Osteoblast (primary cell): ENCODE measurements around the gene SIPA1L3. TPM values are rescaled to one million over a fixed set of nuclear protein-coding genes. Genes with fewer than 3 reads are reported as not detected.
A peak's percentile ranks its signal among the peaks of the same experiment; 100 is the strongest.

Experiments used
- DNase-seq: peaks from one replicate; pipeline ENCODE4 v3.0.0; 2011; ENCODE audit warnings: low spot score, mixed read lengths; ENCODE audit not compliant: insufficient read length; ENCODE audit errors: missing footprints
- H2AFZ ChIP-seq: 2 replicates; pipeline ENCODE4 v1.6.0; 2011; ENCODE audit warnings: mild to moderate bottlenecking, low read length
- H3K27ac ChIP-seq: 2 replicates; pipeline ENCODE4 v1.5.1; 2011; ENCODE audit warnings: mild to moderate bottlenecking, low read depth, low read length, moderate library complexity
- H3K27me3 ChIP-seq: 2 replicates; pipeline ENCODE4 v1.6.0; 2012; ENCODE audit warnings: mild to moderate bottlenecking, control low read depth, inconsistent platforms, low read length, moderate library complexity; ENCODE audit not compliant: insufficient read depth
- H3K36me3 ChIP-seq: 2 replicates; pipeline ENCODE4 v1.5.1; 2011; ENCODE audit warnings: mild to moderate bottlenecking, low read length, control low read depth, moderate library complexity; ENCODE audit not compliant: insufficient read depth
- H3K4me1 ChIP-seq: 2 replicates; pipeline ENCODE4 v1.5.1; 2011; ENCODE audit warnings: mild to moderate bottlenecking, low read length, control low read depth, moderate library complexity; ENCODE audit not compliant: insufficient read depth
- H3K4me2 ChIP-seq: 2 replicates; pipeline ENCODE4 v1.6.0; 2011; ENCODE audit warnings: mild to moderate bottlenecking, low read length; ENCODE audit not compliant: insufficient read depth
- H3K4me3 ChIP-seq: fragments of 200-600 bp; sonication (generic); 3 replicates; pipeline ENCODE4 v1.5.1; 2012; ENCODE audit warnings: mild to moderate bottlenecking, low read length, inconsistent platforms; ENCODE audit not compliant: insufficient read depth
- H3K79me2 ChIP-seq: 2 replicates; pipeline ENCODE4 v1.6.0; 2012; ENCODE audit warnings: mild to moderate bottlenecking, low read length, control low read depth, inconsistent platforms; ENCODE audit not compliant: insufficient read depth
- H3K9me3 ChIP-seq: 2 replicates; pipeline ENCODE4 v1.5.1; 2011; ENCODE audit warnings: low read depth, low read length, control low read depth
- H4K20me1 ChIP-seq: 2 replicates; pipeline ENCODE4 v1.6.0; 2012; ENCODE audit warnings: mild to moderate bottlenecking, low read length, control low read depth; ENCODE audit not compliant: insufficient read depth
- total RNA-seq: library from RNA; depleted of rRNA; stranded (reverse); fragments of >200 nt; gene quantifications from 2 replicates; pipeline ENCODE4 v1.2.3, GENCODE V29; 2012
- TF ChIP-seq, protein P1 (sequence below): IDR thresholded peaks from 2 replicates; pipeline ENCODE4 v1.5.1; 2011; ENCODE audit warnings: mild to moderate bottlenecking, low read depth, low read length, moderate library complexity; ENCODE audit errors: extremely low read depth

The SIPA1L3 gene
- total RNA-seq, 1 donor = 17.4 TPM

DNA sequence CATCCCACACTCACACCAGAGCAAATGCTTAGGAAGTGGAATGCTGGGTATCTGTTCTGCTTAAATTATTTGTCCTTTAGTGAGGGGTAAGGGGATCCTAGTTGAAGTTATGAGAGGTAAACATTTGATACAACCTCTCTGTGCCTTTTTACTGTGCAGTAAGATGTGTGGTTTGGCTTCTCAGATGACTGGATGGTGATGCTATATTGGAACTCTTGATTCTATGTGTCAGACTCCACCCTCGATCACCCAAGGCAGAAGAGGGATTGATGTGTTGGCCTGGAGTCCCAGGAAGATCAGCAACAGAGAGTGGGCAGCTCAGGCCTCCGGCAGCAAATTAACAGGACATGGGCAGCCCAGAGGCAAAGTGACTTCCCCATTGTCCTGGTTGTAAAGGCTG is 66.7 kb downstream of the SIPA1L3 start:
- Histone ChIP-seq H3K9me3 (peaks cover 4% of the 10 kb centered on the region), H4K20me1 (no peaks in the 10 kb centered on the region), H2AFZ (no peak overlapping the region), H3K36me3 (no peaks in the 10 kb centered on the region), H3K4me3 (no peak overlapping the region), H3K79me2 (peaks cover 97% of the 10 kb centered on the region), H3K27ac (peak overlapping the region; percentile 18), H3K4me1 (peaks cover 11% of the 10 kb centered on the region), H3K4me2 (no peak overlapping the region), H3K27me3 (no peaks in the 10 kb centered on the region)
- TF ChIP-seq, protein P1, sequence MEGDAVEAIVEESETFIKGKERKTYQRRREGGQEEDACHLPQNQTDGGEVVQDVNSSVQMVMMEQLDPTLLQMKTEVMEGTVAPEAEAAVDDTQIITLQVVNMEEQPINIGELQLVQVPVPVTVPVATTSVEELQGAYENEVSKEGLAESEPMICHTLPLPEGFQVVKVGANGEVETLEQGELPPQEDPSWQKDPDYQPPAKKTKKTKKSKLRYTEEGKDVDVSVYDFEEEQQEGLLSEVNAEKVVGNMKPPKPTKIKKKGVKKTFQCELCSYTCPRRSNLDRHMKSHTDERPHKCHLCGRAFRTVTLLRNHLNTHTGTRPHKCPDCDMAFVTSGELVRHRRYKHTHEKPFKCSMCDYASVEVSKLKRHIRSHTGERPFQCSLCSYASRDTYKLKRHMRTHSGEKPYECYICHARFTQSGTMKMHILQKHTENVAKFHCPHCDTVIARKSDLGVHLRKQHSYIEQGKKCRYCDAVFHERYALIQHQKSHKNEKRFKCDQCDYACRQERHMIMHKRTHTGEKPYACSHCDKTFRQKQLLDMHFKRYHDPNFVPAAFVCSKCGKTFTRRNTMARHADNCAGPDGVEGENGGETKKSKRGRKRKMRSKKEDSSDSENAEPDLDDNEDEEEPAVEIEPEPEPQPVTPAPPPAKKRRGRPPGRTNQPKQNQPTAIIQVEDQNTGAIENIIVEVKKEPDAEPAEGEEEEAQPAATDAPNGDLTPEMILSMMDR = no peak
- no peak for DNase-seq

DNA sequence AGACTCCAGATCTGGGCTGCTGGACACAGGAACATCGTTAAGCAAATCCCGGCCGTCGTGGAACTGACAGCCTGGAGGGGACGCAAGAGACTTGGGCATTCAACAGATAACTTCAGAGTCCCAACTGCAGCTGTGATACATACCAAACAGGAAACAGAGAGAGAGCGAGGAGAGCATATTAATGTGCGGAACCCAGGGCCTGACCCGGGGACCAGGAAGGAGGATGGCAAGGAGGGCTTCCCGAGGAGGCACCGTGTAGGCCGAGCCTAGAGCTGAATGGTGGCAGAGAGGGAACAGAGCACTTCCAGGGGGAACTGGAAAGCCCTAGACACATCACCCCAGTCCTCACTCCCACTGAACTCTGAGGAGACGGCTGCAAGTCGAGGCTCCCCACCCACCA is 68.1 kb downstream of the SIPA1L3 start:
- no peak overlapping the region for H3K4me3 ChIP-seq
- TF ChIP-seq, protein P1 = no peak
- peak overlapping the region; percentile 5 for H3K27ac ChIP-seq
- H3K4me1 ChIP-seq = peaks cover 11% of the 10 kb centered on the region
- peaks cover 95% of the 10 kb centered on the region for H3K79me2 ChIP-seq
- no peak overlapping the region for H2AFZ ChIP-seq
- no peaks in the 10 kb centered on the region for H3K27me3 ChIP-seq
- no peaks in the 10 kb centered on the region for H3K36me3 ChIP-seq
- no peaks in the 10 kb centered on the region for H4K20me1 ChIP-seq
- no peak for DNase-seq
- H3K9me3 ChIP-seq = peaks cover 4% of the 10 kb centered on the region
- H3K4me2 ChIP-seq = no peak overlapping the region

DNA sequence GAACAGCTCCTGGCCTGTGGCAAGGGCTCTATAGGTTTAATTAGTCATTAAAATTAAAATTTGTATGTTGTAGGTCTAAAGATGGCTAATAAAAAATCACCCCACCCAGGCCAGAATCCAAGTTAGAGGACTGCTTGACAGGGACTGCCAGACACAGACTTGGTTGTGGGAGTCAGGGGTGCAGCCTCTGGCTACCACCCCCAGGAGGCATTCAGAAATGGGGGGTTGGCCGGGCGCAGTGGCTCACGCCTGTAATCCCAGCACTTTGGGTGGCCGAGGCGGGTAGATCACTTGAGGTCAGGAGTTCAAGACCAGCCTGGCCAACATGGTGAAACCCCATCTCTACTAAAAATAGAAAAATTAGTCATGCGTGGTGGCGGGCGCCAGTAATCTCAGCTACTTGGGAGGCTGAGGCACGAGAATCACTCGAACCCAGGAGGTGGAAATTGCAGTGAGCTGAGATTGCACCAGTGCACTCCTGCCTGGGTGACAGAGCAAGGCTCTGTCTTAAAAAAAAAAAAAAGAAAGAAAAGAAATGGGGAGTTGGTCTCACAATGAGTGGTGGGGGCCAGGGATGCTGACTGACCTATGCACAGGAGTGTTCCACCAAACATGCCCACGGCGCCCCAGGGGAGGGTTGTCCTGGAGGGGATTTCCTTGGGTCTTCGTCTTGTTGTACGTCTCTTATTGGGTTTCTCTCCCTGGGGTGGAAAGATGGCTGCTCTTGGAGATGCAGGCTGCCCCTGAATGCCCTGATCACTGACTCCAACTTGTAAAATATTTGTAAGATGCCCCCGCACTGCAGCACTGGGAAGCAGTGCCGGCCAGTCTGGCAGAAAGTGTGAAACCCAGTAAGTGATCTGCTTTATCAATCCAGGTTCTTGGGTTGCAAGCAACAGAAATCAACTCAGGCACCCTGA is 68.8 kb downstream of the SIPA1L3 start:
- Histone ChIP-seq H3K79me2 (peaks cover 95% of the 10 kb centered on the region), H3K27ac (peak overlapping the region; percentile 5)

DNA sequence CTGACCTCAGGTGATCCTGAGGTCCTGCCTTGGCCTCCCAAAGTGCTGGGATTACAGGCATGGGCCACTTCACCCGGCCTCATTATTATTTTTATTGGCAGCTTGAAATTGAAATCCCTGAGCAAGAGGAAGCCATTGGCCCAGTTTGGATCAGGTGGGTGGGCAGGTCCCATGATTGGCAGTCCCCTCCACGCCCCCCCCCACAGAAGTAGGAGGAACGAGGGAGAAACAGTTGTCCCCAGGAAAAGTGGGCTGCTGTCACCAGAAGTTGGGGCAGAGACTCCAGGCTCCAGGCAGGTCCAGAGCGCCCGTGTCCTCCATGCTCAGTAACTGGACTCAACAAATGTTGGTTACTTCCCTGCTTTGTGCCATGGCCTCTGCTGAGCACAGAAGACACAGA is 70.4 kb downstream of the SIPA1L3 start:
- Histone ChIP-seq H3K36me3 (no peaks in the 10 kb centered on the region), H3K4me1 (peaks cover 17% of the 10 kb centered on the region), H3K4me2 (no peak overlapping the region), H3K27me3 (no peaks in the 10 kb centered on the region), H3K79me2 (peaks cover 95% of the 10 kb centered on the region), H4K20me1 (peaks cover 3% of the 10 kb centered on the region), H2AFZ (no peak overlapping the region), H3K9me3 (no peaks in the 10 kb centered on the region), H3K27ac (peak overlapping the region; percentile 77), H3K4me3 (no peak overlapping the region)
- no peak for DNase-seq
- TF ChIP-seq, protein P1 = no peak

More for the DNA sequence above, 68.8 kb downstream of the SIPA1L3 start:
- Histone ChIP-seq H2AFZ (no peak overlapping the region), H3K4me3 (no peak overlapping the region), H3K36me3 (no peaks in the 10 kb centered on the region), H3K27me3 (no peaks in the 10 kb centered on the region), H3K4me2 (no peak overlapping the region), H3K4me1 (peaks cover 11% of the 10 kb centered on the region), H4K20me1 (peaks cover 3% of the 10 kb centered on the region), H3K9me3 (no peaks in the 10 kb centered on the region)
- TF ChIP-seq, protein P1 = no peak
- DNase-seq = no peak
